ENCODE data around the gene VAC14.
"Not testable (repeated sequence)": the region's sequence is repeated elsewhere in the genome, so short reads cannot be mapped to it uniquely, and the experiment has no call there.

The VAC14 gene

GRCh38 chr16:70747703-70748631 is 53.0 kb downstream of the VAC14 start:
- no peak for TF ChIP-seq POU2F2 (IDR thresholded peaks at IDR 0.05; ENCODE audit: low read depth, low read length)
- no peak for TF ChIP-seq POLR2AphosphoS5 (IDR thresholded peaks at IDR 0.05; ENCODE audit: low read depth, low read length)
- no peak for TF ChIP-seq TAF1 (IDR thresholded peaks at IDR 0.05; ENCODE audit: low read depth, low read length)
- TF ChIP-seq POLR2A (IDR thresholded peaks at IDR 0.05; ENCODE audit: low read depth, low read length): no peak
- peak; percentile 12; the same call in 1 of the 2 replicates for TF ChIP-seq SPI1 (IDR thresholded peaks at IDR 0.05; ENCODE audit: low read depth, low read length)
- no peak for TF ChIP-seq PAX5 (IDR thresholded peaks at IDR 0.05; ENCODE audit: insufficient read depth, low read length, severe bottlenecking)
- no peak for DNase-seq (ENCODE audit: insufficient read length, low spot score)
- no peak for FAIRE-seq

GRCh38 chr16:70746708-70747424 is 54.1 kb downstream of the VAC14 start:
- FAIRE-seq (peak; percentile 50), DNase-seq (ENCODE audit: insufficient read length, low spot score) (no peak)
- TF ChIP-seq POU2F2 (IDR thresholded peaks at IDR 0.05; ENCODE audit: low read depth, low read length) (no peak), SPI1 (IDR thresholded peaks at IDR 0.05; ENCODE audit: low read depth, low read length) (peak; percentile 40; the same call in 1 of the 2 replicates)

GRCh38 chr16:70746040-70746707 is 54.8 kb downstream of the VAC14 start:
- DNase-seq (ENCODE audit: insufficient read length, low spot score): no peak
- TF ChIP-seq PAX5 (IDR thresholded peaks at IDR 0.05; ENCODE audit: insufficient read depth, low read length, severe bottlenecking): no peak
- no peak for TF ChIP-seq POU2F2 (IDR thresholded peaks at IDR 0.05; ENCODE audit: low read depth, low read length)
- no peak for TF ChIP-seq TAF1 (IDR thresholded peaks at IDR 0.05; ENCODE audit: low read depth, low read length)
- no peak for TF ChIP-seq SPI1 (IDR thresholded peaks at IDR 0.05; ENCODE audit: low read depth, low read length)
- FAIRE-seq: no peak

- DNase-seq (ENCODE audit: insufficient read length, low spot score) (no peak), FAIRE-seq (no peak)
- no peak for TF ChIP-seq PAX5 (IDR thresholded peaks at IDR 0.05; ENCODE audit: insufficient read depth, low read length, severe bottlenecking)
- no peak for TF ChIP-seq POU2F2 (IDR thresholded peaks at IDR 0.05; ENCODE audit: low read depth, low read length)
- no peak for TF ChIP-seq POLR2AphosphoS5 (IDR thresholded peaks at IDR 0.05; ENCODE audit: low read depth, low read length)
- TF ChIP-seq TAF1 (IDR thresholded peaks at IDR 0.05; ENCODE audit: low read depth, low read length): no peak
- TF ChIP-seq POLR2A (IDR thresholded peaks at IDR 0.05; ENCODE audit: low read depth, low read length): no peak
- TF ChIP-seq SPI1 (IDR thresholded peaks at IDR 0.05; ENCODE audit: low read depth, low read length): no peak
Observed at GRCh38 chr16:70745536-70746025, 55.4 kb downstream of the VAC14 start.

GRCh38 chr16:70744366-70744765 is 56.6 kb downstream of the VAC14 start:
- FAIRE-seq: no peak
- DNase-seq (ENCODE audit: insufficient read length, low spot score): no peak
- TF ChIP-seq TAF1 (IDR thresholded peaks at IDR 0.05; ENCODE audit: low read depth, low read length): no peak

GRCh38 chr16:70743791-70744190 is 57.2 kb downstream of the VAC14 start:
- DNase-seq (ENCODE audit: insufficient read length, low spot score) (no peak), FAIRE-seq (no peak)
- TF ChIP-seq TAF1 (IDR thresholded peaks at IDR 0.05; ENCODE audit: low read depth, low read length): no peak
- TF ChIP-seq POU2F2 (IDR thresholded peaks at IDR 0.05; ENCODE audit: low read depth, low read length): no peak
- no peak for TF ChIP-seq PAX5 (IDR thresholded peaks at IDR 0.05; ENCODE audit: insufficient read depth, low read length, severe bottlenecking)
- no peak for TF ChIP-seq POLR2AphosphoS5 (IDR thresholded peaks at IDR 0.05; ENCODE audit: low read depth, low read length)
- TF ChIP-seq SPI1 (IDR thresholded peaks at IDR 0.05; ENCODE audit: low read depth, low read length): no peak
- TF ChIP-seq POLR2A (IDR thresholded peaks at IDR 0.05; ENCODE audit: low read depth, low read length): no peak

- DNase-seq (ENCODE audit: insufficient read length, low spot score); FAIRE-seq: not testable (repeated sequence)
Observed at GRCh38 chr16:70742967-70743366, 58.0 kb downstream of the VAC14 start.

- no peak for DNase-seq (ENCODE audit: insufficient read length, low spot score)
- FAIRE-seq: no peak
- no peak for TF ChIP-seq POLR2AphosphoS5 (IDR thresholded peaks at IDR 0.05; ENCODE audit: low read depth, low read length)
- no peak for TF ChIP-seq POU2F2 (IDR thresholded peaks at IDR 0.05; ENCODE audit: low read depth, low read length)
- no peak for TF ChIP-seq SPI1 (IDR thresholded peaks at IDR 0.05; ENCODE audit: low read depth, low read length)
- TF ChIP-seq POLR2A (IDR thresholded peaks at IDR 0.05; ENCODE audit: low read depth, low read length): no peak
- TF ChIP-seq TAF1 (IDR thresholded peaks at IDR 0.05; ENCODE audit: low read depth, low read length): no peak
- TF ChIP-seq PAX5 (IDR thresholded peaks at IDR 0.05; ENCODE audit: insufficient read depth, low read length, severe bottlenecking): no peak
Observed at GRCh38 chr16:70741783-70742125, 59.2 kb downstream of the VAC14 start.

GRCh38 chr16:70740914-70741782 is 59.8 kb downstream of the VAC14 start:
- no peak for DNase-seq (ENCODE audit: insufficient read length, low spot score)

More at GRCh38 chr16:70740914-70741782, 59.8 kb downstream of the VAC14 start:
- TF ChIP-seq TAF1 (IDR thresholded peaks at IDR 0.05; ENCODE audit: low read depth, low read length): no peak
- TF ChIP-seq POLR2AphosphoS5 (IDR thresholded peaks at IDR 0.05; ENCODE audit: low read depth, low read length): no peak
- TF ChIP-seq SPI1 (IDR thresholded peaks at IDR 0.05; ENCODE audit: low read depth, low read length): no peak
- TF ChIP-seq POLR2A (IDR thresholded peaks at IDR 0.05; ENCODE audit: low read depth, low read length): no peak
- no peak for TF ChIP-seq POU2F2 (IDR thresholded peaks at IDR 0.05; ENCODE audit: low read depth, low read length)
- TF ChIP-seq PAX5 (IDR thresholded peaks at IDR 0.05; ENCODE audit: insufficient read depth, low read length, severe bottlenecking): no peak
- FAIRE-seq: no peak

Data from GM12891 (cell line).